Activated naive CD4-positive, alpha-beta T cell treated with anti-CD3 and anti-CD28 coated beads, Interleukin-2, amount 10 ng/mL, durations not matched to agents 5 hours and 36 hours (primary cell): Measurements from ENCODE around the gene ALDH4A1. TPM values are rescaled to one million over a fixed set of nuclear protein-coding genes. Genes with fewer than 3 reads are reported as not detected.

Experiments
- microRNA-seq: library from miRNA; unstranded; fragments of <30 nt; microRNA quantifications from one replicate; pipeline ENCODE4 v1.2.0, GENCODE V29; 2022; ENCODE audit warnings: borderline microRNAs expressed, borderline replicate concordance
- total RNA-seq, 2 experiments: library from RNA; stranded (reverse); gene quantifications; one replicate each; pipeline ENCODE4 v1.2.3, GENCODE V29; 2021

Gene ALDH4A1
- 1 to 10 TPM; 3.9 to 4.5 TPM for total RNA-seq

GRCh38 chr1:18902523-18903290, at the start of gene ALDH4A1:
Gene ALDH4A1, minus strand, starts transcription at chr1:18902555. Its CDS starts 32 bp downstream, at chr1:18902523.

DNA sequence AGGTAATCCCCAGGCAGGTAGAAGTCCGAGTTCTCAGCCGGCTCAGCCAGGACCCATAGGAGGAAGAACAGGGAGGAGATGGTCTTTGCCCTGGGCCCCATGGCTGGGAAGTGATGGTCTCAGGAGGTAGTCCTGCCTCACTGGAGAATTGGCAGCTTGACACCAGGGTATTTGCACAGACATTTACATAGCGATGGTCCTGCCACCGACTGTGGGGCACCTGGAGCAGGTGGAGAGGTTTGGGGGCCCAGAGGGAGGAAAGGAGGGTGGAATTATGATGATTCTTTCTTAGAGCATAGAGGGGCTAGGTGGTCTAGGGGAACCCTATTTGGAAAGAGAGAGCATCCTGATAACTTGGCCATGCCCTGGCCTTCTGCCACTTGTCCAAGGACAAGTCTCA, 42.8 kb downstream of the ALDH4A1 start, which contains the start of gene TAS1R2:
Gene TAS1R2 (minus strand): TSS at position 101 of the 400 bp plus-strand sequence. CDS start 0 bp downstream, at position 101.

Small RNAs within 50 kb of the gene (microRNA-seq; reads per million reads assigned to microRNA genes)
- not detected for gene MIR1290
- 0.63 reads per million for gene MIR4695

Other genes with a start within 250 kb of the ALDH4A1 start
- not detected for gene TAS1R2, start 42.9 kb downstream of the ALDH4A1 start, total RNA-seq
- gene IFFO2, start 54.1 kb upstream of the ALDH4A1 start, total RNA-seq = 10 to 100 TPM; 13.9 to 14.8 TPM